ENCODE data around the gene CDKL4. TPM values are rescaled to one million over a fixed set of nuclear protein-coding genes. Genes with fewer than 3 reads are reported as not detected.

Gene CDKL4
- total RNA-seq, 2 donors from 2014 or later = 0.64 TPM; not detected in 1

GRCh38 chr2:39275016-39275415 is 31.2 kb upstream of the CDKL4 start:
- Histone ChIP-seq H3K4me3 (no peak overlapping the region), H3K27me3 (no peaks in the 10 kb centered on the region), H3K36me3 (no peaks in the 10 kb centered on the region), H3K9me3 (no peaks in the 10 kb centered on the region), H3K9ac (ENCODE audit: low read depth in 2 of 2, low read length in 2 of 2) (no peak overlapping the region), H3K27ac (no peak overlapping the region), H3K4me1 (no peaks in the 10 kb centered on the region)
- TF ChIP-seq CTCF (IDR thresholded peaks at IDR 0.05) = no peak
- intact Hi-C loops (cut with DNase I) = no loop called here
- DNase-seq = no peak

GRCh38 chr2:39269941-39270340 is 26.2 kb upstream of the CDKL4 start:
- no peak for DNase-seq
- no peaks in the 10 kb centered on the region for H3K9me3 ChIP-seq
- H3K27ac ChIP-seq = no peak overlapping the region
- no peaks in the 10 kb centered on the region for H3K36me3 ChIP-seq
- no peaks in the 10 kb centered on the region for H3K27me3 ChIP-seq
- H3K4me3 ChIP-seq = no peak overlapping the region
- intact Hi-C loops (cut with DNase I) = no loop called here
- H3K4me1 ChIP-seq = no peaks in the 10 kb centered on the region
- H3K9ac ChIP-seq (ENCODE audit: low read depth in 2 of 2, low read length in 2 of 2) = no peak overlapping the region
- no peak for TF ChIP-seq CTCF (IDR thresholded peaks at IDR 0.05)

- no peak overlapping the region for H3K9ac ChIP-seq (ENCODE audit: low read depth in 2 of 2, low read length in 2 of 2)
- no peaks in the 10 kb centered on the region for H3K27me3 ChIP-seq
- no peak for TF ChIP-seq CTCF (IDR thresholded peaks at IDR 0.05)
- intact Hi-C loops (cut with DNase I) = no loop called here
- H3K9me3 ChIP-seq = no peaks in the 10 kb centered on the region
- no peak overlapping the region for H3K27ac ChIP-seq
- no peak for DNase-seq
- H3K36me3 ChIP-seq = no peaks in the 10 kb centered on the region
- no peaks in the 10 kb centered on the region for H3K4me1 ChIP-seq
- no peak overlapping the region for H3K4me3 ChIP-seq
Observed at GRCh38 chr2:39266916-39267434, 23.2 kb upstream of the CDKL4 start.

GRCh38 chr2:39266139-39266805 is 22.5 kb upstream of the CDKL4 start:
- no peak for TF ChIP-seq CTCF (IDR thresholded peaks at IDR 0.05)
- DNase-seq = no peak
- H3K4me1 ChIP-seq = no peaks in the 10 kb centered on the region
- no peaks in the 10 kb centered on the region for H3K9me3 ChIP-seq
- H3K36me3 ChIP-seq = no peaks in the 10 kb centered on the region
- no peak overlapping the region for H3K4me3 ChIP-seq
- H3K9ac ChIP-seq (ENCODE audit: low read depth in 2 of 2, low read length in 2 of 2) = no peak overlapping the region
- H3K27ac ChIP-seq = no peak overlapping the region
- intact Hi-C loops (cut with DNase I) = no loop called here
- H3K27me3 ChIP-seq = no peaks in the 10 kb centered on the region

GRCh38 chr2:39265315-39265714 is 21.5 kb upstream of the CDKL4 start:
- Histone ChIP-seq H3K27ac (no peak overlapping the region), H3K4me3 (no peak overlapping the region), H3K9me3 (no peaks in the 10 kb centered on the region), H3K27me3 (no peaks in the 10 kb centered on the region), H3K36me3 (no peaks in the 10 kb centered on the region), H3K4me1 (no peaks in the 10 kb centered on the region), H3K9ac (ENCODE audit: low read depth in 2 of 2, low read length in 2 of 2) (no peak overlapping the region)
- intact Hi-C loops (cut with DNase I) = no loop called here
- no peak for DNase-seq
- no peak for TF ChIP-seq CTCF (IDR thresholded peaks at IDR 0.05)
